T-helper 1 cell treated with Interleukin-12 subunit alpha and Interleukin-12 subunit beta and Interleukin-4 antibody, amounts not matched to agents 30 μg/mL and 1 μg/mL, for 36 hours (primary cell): ENCODE results near the gene LIPG.
"Not testable (repeated sequence)": the region's sequence is repeated elsewhere in the genome, so short reads cannot be mapped to it uniquely, and the experiment has no call there.

ENCODE experiments used
- H3K27ac Mint-ChIP-seq: one replicate; pipeline ENCODE4 v1.8.0; 2021; ENCODE audit warnings: mild to moderate bottlenecking, mixed read lengths
- H3K27me3 Mint-ChIP-seq: one replicate; pipeline ENCODE4 v1.8.0; 2021; ENCODE audit warnings: low read depth, mixed read lengths
- H3K36me3 Mint-ChIP-seq: one replicate; pipeline ENCODE4 v1.8.0; 2021; ENCODE audit warnings: low read depth, mixed read lengths
- H3K4me1 Mint-ChIP-seq: one replicate; pipeline ENCODE4 v1.8.0; 2021; ENCODE audit warnings: low read depth, mixed read lengths
- H3K4me3 Mint-ChIP-seq: one replicate; pipeline ENCODE4 v1.8.0; 2021; ENCODE audit warnings: mild to moderate bottlenecking, moderate library complexity, mixed read lengths
- H3K9me3 Mint-ChIP-seq: one replicate; pipeline ENCODE4 v1.8.0; 2021; ENCODE audit warnings: mixed read lengths

LIPG gene

GRCh38 chr18:49561289-49562193 lies at the start of gene LIPG:
Gene LIPG, plus strand, starts transcription at chr18:49562057. Its CDS starts 252 bp downstream, at chr18:49562309.
- Mint-ChIP-seq H3K36me3 (no peaks in the 10 kb centered on the region), H3K27ac (no peak within 1 kb of the TSS), H3K4me1 (peaks cover 27% of the 10 kb centered on the region), H3K9me3 (no peaks in the 10 kb centered on the region), H3K27me3 (peaks cover 87% of the 10 kb centered on the region), H3K4me3 (peak within 1 kb of the TSS; percentile 61)

GRCh38 chr18:49512876-49513275 lies 49.0 kb upstream of the LIPG start:
- H3K9me3 Mint-ChIP-seq, H3K4me1 Mint-ChIP-seq, H3K36me3 Mint-ChIP-seq, H3K27ac Mint-ChIP-seq, H3K4me3 Mint-ChIP-seq, H3K27me3 Mint-ChIP-seq: not testable (repeated sequence)

- Mint-ChIP-seq H3K9me3 (no peaks in the 10 kb centered on the region), H3K4me1 (no peaks in the 10 kb centered on the region), H3K27ac (no peak overlapping the region), H3K4me3 (no peak overlapping the region), H3K27me3 (no peaks in the 10 kb centered on the region), H3K36me3 (no peaks in the 10 kb centered on the region)
Observed at GRCh38 chr18:49514577-49514976, 47.3 kb upstream of the LIPG start.

- not testable (repeated sequence) for H3K4me3 Mint-ChIP-seq, H3K9me3 Mint-ChIP-seq
Observed at GRCh38 chr18:49515003-49515402, 46.9 kb upstream of the LIPG start.

GRCh38 chr18:49515516-49515915 lies 46.3 kb upstream of the LIPG start:
- H3K36me3 Mint-ChIP-seq = no peaks in the 10 kb centered on the region
- no peak overlapping the region for H3K27ac Mint-ChIP-seq
- no peaks in the 10 kb centered on the region for H3K4me1 Mint-ChIP-seq
- no peaks in the 10 kb centered on the region for H3K9me3 Mint-ChIP-seq
- no peak overlapping the region for H3K4me3 Mint-ChIP-seq
- H3K27me3 Mint-ChIP-seq = no peaks in the 10 kb centered on the region

More at GRCh38 chr18:49515003-49515402, 46.9 kb upstream of the LIPG start:
- H3K27ac Mint-ChIP-seq, H3K36me3 Mint-ChIP-seq, H3K27me3 Mint-ChIP-seq, H3K4me1 Mint-ChIP-seq: not testable (repeated sequence)

- no peaks in the 10 kb centered on the region for H3K9me3 Mint-ChIP-seq
- H3K27me3 Mint-ChIP-seq = peaks cover 3% of the 10 kb centered on the region
- no peaks in the 10 kb centered on the region for H3K36me3 Mint-ChIP-seq
- no peak overlapping the region for H3K4me3 Mint-ChIP-seq
- no peaks in the 10 kb centered on the region for H3K4me1 Mint-ChIP-seq
- no peak overlapping the region for H3K27ac Mint-ChIP-seq
Observed at GRCh38 chr18:49517483-49517882, 44.4 kb upstream of the LIPG start.

GRCh38 chr18:49519101-49519971 lies 42.5 kb upstream of the LIPG start:
- no peaks in the 10 kb centered on the region for H3K36me3 Mint-ChIP-seq
- no peak overlapping the region for H3K27ac Mint-ChIP-seq
- H3K4me1 Mint-ChIP-seq = no peaks in the 10 kb centered on the region
- H3K27me3 Mint-ChIP-seq = peaks cover 7% of the 10 kb centered on the region
- no peak overlapping the region for H3K4me3 Mint-ChIP-seq
- no peaks in the 10 kb centered on the region for H3K9me3 Mint-ChIP-seq

GRCh38 chr18:49520661-49521145 lies 41.2 kb upstream of the LIPG start:
- H3K4me1 Mint-ChIP-seq = no peaks in the 10 kb centered on the region
- H3K27ac Mint-ChIP-seq = no peak overlapping the region
- H3K27me3 Mint-ChIP-seq = peaks cover 10% of the 10 kb centered on the region
- H3K4me3 Mint-ChIP-seq = no peak overlapping the region
- H3K9me3 Mint-ChIP-seq = no peaks in the 10 kb centered on the region
- H3K36me3 Mint-ChIP-seq = no peaks in the 10 kb centered on the region

- no peaks in the 10 kb centered on the region for H3K4me1 Mint-ChIP-seq
- H3K27me3 Mint-ChIP-seq = peaks cover 10% of the 10 kb centered on the region
- H3K4me3 Mint-ChIP-seq = no peak overlapping the region
- no peaks in the 10 kb centered on the region for H3K9me3 Mint-ChIP-seq
- no peaks in the 10 kb centered on the region for H3K36me3 Mint-ChIP-seq
- no peak overlapping the region for H3K27ac Mint-ChIP-seq
Observed at GRCh38 chr18:49521216-49521835, 40.5 kb upstream of the LIPG start.

GRCh38 chr18:49523580-49524093 lies 38.2 kb upstream of the LIPG start:
- peaks cover 23% of the 10 kb centered on the region for H3K27me3 Mint-ChIP-seq
- not testable (repeated sequence) for H3K9me3 Mint-ChIP-seq, H3K36me3 Mint-ChIP-seq, H3K4me3 Mint-ChIP-seq, H3K4me1 Mint-ChIP-seq, H3K27ac Mint-ChIP-seq

GRCh38 chr18:49524349-49524748 lies 37.5 kb upstream of the LIPG start:
- Mint-ChIP-seq H3K27ac (no peak overlapping the region), H3K4me3 (no peak overlapping the region), H3K27me3 (peaks cover 23% of the 10 kb centered on the region), H3K36me3 (no peaks in the 10 kb centered on the region), H3K9me3 (no peaks in the 10 kb centered on the region), H3K4me1 (no peaks in the 10 kb centered on the region)

GRCh38 chr18:49524951-49525350 lies 36.9 kb upstream of the LIPG start:
- Mint-ChIP-seq H3K4me1 (no peaks in the 10 kb centered on the region), H3K36me3 (no peaks in the 10 kb centered on the region), H3K4me3 (no peak overlapping the region), H3K27ac (no peak overlapping the region), H3K27me3 (peaks cover 23% of the 10 kb centered on the region), H3K9me3 (no peaks in the 10 kb centered on the region)

- Mint-ChIP-seq H3K27me3 (peaks cover 20% of the 10 kb centered on the region), H3K9me3 (no peaks in the 10 kb centered on the region), H3K36me3 (no peaks in the 10 kb centered on the region), H3K4me1 (no peaks in the 10 kb centered on the region), H3K4me3 (no peak overlapping the region), H3K27ac (no peak overlapping the region)
Observed at GRCh38 chr18:49525981-49526380, 35.9 kb upstream of the LIPG start.

GRCh38 chr18:49527631-49528327 lies 34.1 kb upstream of the LIPG start:
- Mint-ChIP-seq H3K4me1 (no peaks in the 10 kb centered on the region), H3K36me3 (no peaks in the 10 kb centered on the region), H3K4me3 (no peak overlapping the region), H3K27ac (no peak overlapping the region), H3K27me3 (peaks cover 19% of the 10 kb centered on the region), H3K9me3 (no peaks in the 10 kb centered on the region)
